DMS79 (cell line): Measurements from ENCODE around the gene SFRP4.

Experiments used
- DNase-seq: peaks from one replicate; lab custom pipeline; 2025; lab: John Stamatoyannopoulos, UW

SFRP4 gene

GRCh38 chr7:37924491-37925041 lies 7.9 kb upstream of the SFRP4 start:
- DNase-seq = no peak

GRCh38 chr7:37923996-37924395 lies 7.4 kb upstream of the SFRP4 start:
- no peak for DNase-seq

GRCh38 chr7:37921876-37922275 lies 5.3 kb upstream of the SFRP4 start:
- no peak for DNase-seq

- no peak for DNase-seq
Measured at GRCh38 chr7:37920849-37921805, 4.5 kb upstream of the SFRP4 start.

GRCh38 chr7:37920305-37920848 lies 3.8 kb upstream of the SFRP4 start, which contains the start of gene EPDR1:
EPDR1 (plus strand) TSS chr7:37920640; CDS start chr7:37920940, 300 bp downstream.
- DNase-seq = no peak

GRCh38 chr7:37918526-37918925 lies 1.9 kb upstream of the SFRP4 start:
- no peak for DNase-seq

GRCh38 chr7:37916017-37916672 lies 472 bp downstream of the SFRP4 start:
- no peak for DNase-seq

GRCh38 chr7:37915438-37915837 lies 1.2 kb downstream of the SFRP4 start:
- DNase-seq = no peak

- DNase-seq = no peak
Measured at GRCh38 chr7:37912756-37913155, 3.9 kb downstream of the SFRP4 start.

GRCh38 chr7:37908221-37908788 lies 8.3 kb downstream of the SFRP4 start:
- DNase-seq = no peak

- DNase-seq = no peak
Measured at GRCh38 chr7:37901890-37902524, 14.6 kb downstream of the SFRP4 start.

GRCh38 chr7:37901236-37901827 lies 15.3 kb downstream of the SFRP4 start:
- no peak for DNase-seq

GRCh38 chr7:37899712-37900247 lies 16.8 kb downstream of the SFRP4 start:
- no peak for DNase-seq

- no peak for DNase-seq
Measured at GRCh38 chr7:37894671-37895070, 21.9 kb downstream of the SFRP4 start.

- DNase-seq = no peak
Measured at GRCh38 chr7:37893359-37893758, 23.3 kb downstream of the SFRP4 start.

- no peak for DNase-seq
Measured at GRCh38 chr7:37882086-37882485, 34.5 kb downstream of the SFRP4 start.
